ENCODE data around the gene NFATC2. TPM values are rescaled to one million over a fixed set of nuclear protein-coding genes. Genes with fewer than 3 reads are reported as not detected.

The NFATC2 gene
- total RNA-seq, 1 donor from 2014 or later = 4.2 TPM

DNA sequence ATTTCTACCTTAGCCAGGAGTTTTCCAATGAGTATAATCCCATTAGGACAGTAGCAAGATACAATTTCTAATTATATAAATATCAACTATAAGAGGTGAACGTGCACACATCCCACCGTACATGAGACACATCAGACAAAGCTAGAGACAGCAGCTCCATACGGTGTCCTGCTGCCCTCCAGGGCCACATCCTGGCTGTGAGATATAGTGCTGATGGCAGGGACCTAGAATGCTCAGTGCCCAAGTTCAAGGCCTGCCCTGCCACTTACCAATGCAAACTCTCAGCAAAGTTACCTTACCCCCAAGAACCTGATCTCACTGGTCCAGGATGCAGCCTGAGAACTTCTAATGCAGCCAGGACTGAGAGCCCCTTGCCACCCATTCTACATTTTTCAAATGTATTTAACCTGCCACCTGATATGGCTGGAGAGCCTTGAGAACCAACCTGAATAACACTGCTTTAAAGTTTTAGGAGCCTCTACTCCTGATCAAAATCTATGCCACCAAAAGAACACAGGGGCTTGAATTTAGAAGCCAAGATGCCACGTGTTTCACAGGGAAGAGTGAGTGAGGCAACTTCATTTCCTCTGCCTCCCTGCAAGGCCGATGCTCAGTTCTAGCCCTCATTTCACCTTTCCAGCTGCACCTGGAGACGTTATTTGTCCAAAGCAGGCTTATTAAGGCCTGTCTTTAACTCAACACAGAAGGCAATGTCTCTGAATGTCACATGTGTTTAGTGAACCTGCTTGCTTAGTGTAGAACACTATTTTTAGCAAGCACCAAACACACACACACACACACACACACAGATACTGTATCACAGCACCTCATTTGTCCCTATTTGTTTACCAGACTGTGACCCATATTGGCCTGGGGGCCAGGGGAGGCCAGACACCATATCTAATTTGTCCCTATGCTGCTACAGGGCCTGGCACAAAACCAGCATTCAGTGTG is 6.1 kb downstream of the NFATC2 start:
- H3K27ac ChIP-seq (replicated peaks) = no peak overlapping the region
- peaks cover 53% of the 10 kb centered on the region for H3K4me1 ChIP-seq
- intact Hi-C loops (cut with micrococcal nuclease) = no loop called here

DNA sequence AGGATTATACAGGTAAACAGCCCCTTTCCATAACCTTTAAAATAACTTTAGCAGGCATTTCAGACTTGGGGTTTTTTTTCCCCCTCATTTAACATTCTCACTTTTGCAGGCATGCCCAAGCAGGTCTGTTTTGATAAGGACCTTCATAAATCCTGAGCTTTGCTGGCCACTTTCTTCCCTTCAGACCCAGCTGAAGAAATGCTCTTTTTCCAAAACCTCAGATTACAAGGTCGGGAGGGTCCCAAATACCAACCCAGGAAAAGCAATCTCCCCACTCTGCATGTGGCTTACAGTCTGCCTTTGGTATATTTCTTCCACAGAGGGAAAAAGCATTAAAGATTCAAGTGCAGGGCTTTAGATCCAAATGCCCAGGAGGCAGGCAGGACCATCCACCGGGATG is 6.8 kb downstream of the NFATC2 start:
- no peak overlapping the region for H3K27ac ChIP-seq (replicated peaks)
- H3K9me3 ChIP-seq (replicated peaks) = peaks cover 11% of the 10 kb centered on the region
- no peaks in the 10 kb centered on the region for H3K36me3 ChIP-seq
- H3K4me1 ChIP-seq = peaks cover 46% of the 10 kb centered on the region
- DNase-seq = no peak
- TF ChIP-seq, protein P1, sequence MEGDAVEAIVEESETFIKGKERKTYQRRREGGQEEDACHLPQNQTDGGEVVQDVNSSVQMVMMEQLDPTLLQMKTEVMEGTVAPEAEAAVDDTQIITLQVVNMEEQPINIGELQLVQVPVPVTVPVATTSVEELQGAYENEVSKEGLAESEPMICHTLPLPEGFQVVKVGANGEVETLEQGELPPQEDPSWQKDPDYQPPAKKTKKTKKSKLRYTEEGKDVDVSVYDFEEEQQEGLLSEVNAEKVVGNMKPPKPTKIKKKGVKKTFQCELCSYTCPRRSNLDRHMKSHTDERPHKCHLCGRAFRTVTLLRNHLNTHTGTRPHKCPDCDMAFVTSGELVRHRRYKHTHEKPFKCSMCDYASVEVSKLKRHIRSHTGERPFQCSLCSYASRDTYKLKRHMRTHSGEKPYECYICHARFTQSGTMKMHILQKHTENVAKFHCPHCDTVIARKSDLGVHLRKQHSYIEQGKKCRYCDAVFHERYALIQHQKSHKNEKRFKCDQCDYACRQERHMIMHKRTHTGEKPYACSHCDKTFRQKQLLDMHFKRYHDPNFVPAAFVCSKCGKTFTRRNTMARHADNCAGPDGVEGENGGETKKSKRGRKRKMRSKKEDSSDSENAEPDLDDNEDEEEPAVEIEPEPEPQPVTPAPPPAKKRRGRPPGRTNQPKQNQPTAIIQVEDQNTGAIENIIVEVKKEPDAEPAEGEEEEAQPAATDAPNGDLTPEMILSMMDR (IDR thresholded peaks at IDR 0.05; ENCODE audit: borderline replicate concordance) = no peak
- intact Hi-C loops (cut with micrococcal nuclease) = no loop called here
- H3K27me3 ChIP-seq (ENCODE audit: low read depth) = no peaks in the 10 kb centered on the region
- no peak overlapping the region for H3K4me3 ChIP-seq

More for the DNA sequence above, 6.1 kb downstream of the NFATC2 start:
- Histone ChIP-seq H3K4me3 (no peak overlapping the region), H3K27me3 (ENCODE audit: low read depth) (no peaks in the 10 kb centered on the region), H3K9me3 (replicated peaks) (peaks cover 11% of the 10 kb centered on the region), H3K36me3 (no peaks in the 10 kb centered on the region)
- TF ChIP-seq, protein P1 (IDR thresholded peaks at IDR 0.05; ENCODE audit: borderline replicate concordance) = no peak
- DNase-seq = no peak

DNA sequence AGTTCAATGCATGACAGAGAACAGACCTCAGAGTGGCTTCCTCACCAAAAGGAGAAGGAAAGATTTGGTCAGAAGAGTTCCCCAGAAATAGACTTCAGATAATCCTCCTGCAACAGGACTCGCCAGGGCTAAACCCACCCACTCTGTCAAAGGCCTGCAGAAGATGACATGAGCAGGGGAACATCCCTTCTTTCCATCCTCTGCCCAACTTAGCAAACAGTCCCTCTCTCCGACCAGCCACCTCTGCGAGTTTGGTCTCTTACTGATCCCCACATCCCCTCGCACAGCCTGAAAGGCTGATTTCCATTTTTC is 7.5 kb downstream of the NFATC2 start:
- H3K4me1 ChIP-seq = peaks cover 40% of the 10 kb centered on the region
- TF ChIP-seq, protein P1 (IDR thresholded peaks at IDR 0.05; ENCODE audit: borderline replicate concordance) = no peak
- DNase-seq = no peak
- no peak overlapping the region for H3K27ac ChIP-seq (replicated peaks)
- no peaks in the 10 kb centered on the region for H3K36me3 ChIP-seq
- H3K27me3 ChIP-seq (ENCODE audit: low read depth) = no peaks in the 10 kb centered on the region
- intact Hi-C loops (cut with micrococcal nuclease) = no loop called here
- H3K9me3 ChIP-seq (replicated peaks) = peaks cover 11% of the 10 kb centered on the region
- no peak overlapping the region for H3K4me3 ChIP-seq

DNA sequence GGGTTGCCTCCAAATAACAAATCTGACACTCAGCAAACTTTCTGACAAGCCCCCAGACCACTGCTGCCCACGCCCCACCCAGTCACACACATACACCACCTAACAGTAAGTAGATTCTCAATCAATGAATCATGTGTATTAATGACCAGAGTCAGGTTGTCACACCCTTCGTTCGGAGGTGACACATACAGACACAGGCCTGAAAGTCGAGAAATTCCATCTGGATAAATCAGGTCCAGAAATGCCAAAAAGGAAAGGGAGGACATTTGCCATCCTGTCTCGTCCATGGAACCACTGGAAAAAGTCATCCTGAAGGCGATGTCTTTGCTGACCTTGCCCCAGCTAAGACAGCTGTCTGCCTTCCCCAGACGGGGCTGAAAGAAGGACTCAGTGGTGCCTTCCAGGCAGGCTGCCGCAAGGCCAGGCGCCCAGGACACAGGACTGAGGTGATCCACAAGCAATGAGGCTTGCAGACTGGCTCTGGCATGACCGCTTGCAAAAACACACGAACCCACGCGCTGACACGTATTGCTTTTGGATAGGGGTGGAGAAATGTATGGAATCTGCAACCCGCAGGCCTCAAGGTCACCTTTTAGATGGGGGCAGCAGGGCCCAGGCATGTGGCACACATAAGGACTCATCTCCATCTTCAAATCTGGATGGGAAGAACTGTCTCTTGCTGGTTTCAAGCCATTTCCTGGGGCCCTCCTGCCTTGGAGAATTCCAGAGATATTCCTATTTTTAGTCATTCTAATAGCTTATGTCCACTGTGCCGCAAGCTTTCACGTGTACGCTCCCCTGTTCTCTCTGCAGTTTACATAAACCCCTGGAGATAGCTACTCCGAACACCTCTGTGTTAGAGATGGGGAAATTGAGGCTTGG is 9.0 kb downstream of the NFATC2 start:
- Histone ChIP-seq H3K4me1 (peaks cover 51% of the 10 kb centered on the region), H3K27ac (replicated peaks) (peak overlapping the region; percentile 82), H3K9me3 (replicated peaks) (peaks cover 11% of the 10 kb centered on the region), H3K27me3 (ENCODE audit: low read depth) (no peaks in the 10 kb centered on the region), H3K36me3 (no peaks in the 10 kb centered on the region), H3K4me3 (no peak overlapping the region)
- intact Hi-C loops (cut with micrococcal nuclease) = no loop called here
- TF ChIP-seq, protein P1 (IDR thresholded peaks at IDR 0.05; ENCODE audit: borderline replicate concordance) = no peak
- DNase-seq = no peak

DNA sequence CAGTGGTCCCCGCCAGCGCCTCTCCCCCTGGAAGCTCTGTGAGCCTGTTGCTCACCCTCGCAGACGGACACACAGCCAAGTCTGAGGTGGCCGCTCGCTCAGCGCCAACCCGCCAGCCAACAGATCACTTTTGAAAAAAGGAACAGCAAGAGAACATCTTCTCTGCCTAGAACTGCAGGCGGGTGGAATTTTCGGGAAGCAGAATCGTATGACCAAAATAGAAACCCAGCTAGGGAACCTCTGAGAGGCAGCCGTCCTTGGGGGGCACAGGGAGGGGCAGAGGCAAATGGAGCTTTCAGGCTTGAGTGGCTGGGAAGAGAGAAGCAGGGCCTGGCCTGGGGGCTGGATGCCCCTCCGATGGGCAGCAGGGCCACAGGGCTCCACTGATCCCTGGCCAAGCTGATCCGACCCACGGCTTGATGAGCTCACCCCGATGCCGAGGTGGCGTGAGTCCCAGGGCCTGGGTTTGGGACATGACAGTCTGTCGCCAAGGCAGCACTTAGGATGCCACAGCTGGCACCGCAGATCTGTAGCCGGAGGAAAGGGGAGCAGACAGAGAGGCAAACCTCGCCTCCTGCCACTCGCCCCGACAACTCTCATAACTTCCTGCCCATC is 9.8 kb downstream of the NFATC2 start:
- TF ChIP-seq, protein P1 (IDR thresholded peaks at IDR 0.05; ENCODE audit: borderline replicate concordance) = no peak
- Histone ChIP-seq H3K27ac (replicated peaks) (peak overlapping the region; percentile 82), H3K36me3 (no peaks in the 10 kb centered on the region), H3K9me3 (replicated peaks) (peaks cover 4% of the 10 kb centered on the region), H3K4me3 (peak overlapping the region; percentile 32), H3K4me1 (peaks cover 53% of the 10 kb centered on the region), H3K27me3 (ENCODE audit: low read depth) (no peaks in the 10 kb centered on the region)
- DNase-seq = peak; percentile 52
- intact Hi-C loops (cut with micrococcal nuclease) = no loop called here
